Aorta (tissue), 5 donors: ENCODE data around the gene ZNF593OS. TPM values are rescaled to one million over a fixed set of nuclear protein-coding genes. Genes with fewer than 3 reads are reported as not detected.

Experiments
- ATAC-seq: fragments of 200-7000 bp; cut with Tn5 transposase; one replicate; pipeline ENCODE4 v1.9.1; 2022; ENCODE audit warnings: moderate library complexity; ENCODE audit not compliant: low FRiP score
- DNase-seq, 2 donors: peaks; one replicate each; pipeline ENCODE4 v3.0.0-alpha.2; 2020
- H3K27ac ChIP-seq, 2 donors: one replicate each; pipeline ENCODE4 v1.5.1; 2013; ENCODE audit warnings: low read length in 2 of 2, mild to moderate bottlenecking in 2 of 2, moderate library complexity in 2 of 2, control low read depth in 1 of 2, inconsistent platforms in 1 of 2, low read depth in 1 of 2
- H3K27me3 ChIP-seq, 2 donors: one replicate each; pipeline ENCODE4 v1.6.1; 2013; ENCODE audit warnings: control low read depth in 1 of 2, low read length in 1 of 2, mild to moderate bottlenecking in 1 of 2, moderate library complexity in 1 of 2; ENCODE audit not compliant: insufficient read depth in 2 of 2, control insufficient read depth in 1 of 2
- H3K36me3 ChIP-seq, 2 donors: one replicate each; pipeline ENCODE4 v1.6.1; 2013; ENCODE audit warnings: control low read depth in 1 of 2, low read length in 1 of 2, mild to moderate bottlenecking in 1 of 2; ENCODE audit not compliant: insufficient read depth in 2 of 2, control insufficient read depth in 1 of 2
- H3K4me1 ChIP-seq, 2 donors: one replicate each; pipeline ENCODE4 v1.6.1; 2013; ENCODE audit warnings: low read length in 2 of 2, control low read depth in 1 of 2, mild to moderate bottlenecking in 1 of 2, moderate library complexity in 1 of 2; ENCODE audit not compliant: insufficient read depth in 2 of 2, control insufficient read depth in 1 of 2
- H3K4me3 ChIP-seq, 2 donors: one replicate each; pipeline ENCODE4 v1.5.1; 2013; ENCODE audit warnings: low read length in 2 of 2, control low read depth in 1 of 2, mild to moderate bottlenecking in 1 of 2
- H3K9me3 ChIP-seq: one replicate; pipeline ENCODE4 v1.6.1; 2013; ENCODE audit warnings: mild to moderate bottlenecking, low read length; ENCODE audit not compliant: control insufficient read depth
- WGBS, 2 donors: extraction: QIAGEN DNeasy Blood & Tissue Kit; methylation state at CpG; one replicate each; pipeline ENCODE4 v1.1.7; 2013; 5-methylcytosine and 5-hydroxymethylcytosine counted together
- intact Hi-C, 2 donors: fragments of 100-400 bp; cut with DNase I; formaldehyde crosslinking; loops; one replicate each; pipeline versions ENCODE4 v1.14.2 to v1.15.0; 2022
- polyA plus RNA-seq, 2 donors: library from polyadenylated mRNA; stranded (reverse); fragments of 200-250 nt; gene quantifications; one replicate each; pipeline ENCODE4 v1.2.3, GENCODE V29; 2013
- total RNA-seq, 2 donors: library from RNA; stranded (reverse); fragmentation: NEBNext Ultra II Directional; extraction: Animal tissue kit (Norgen Biotek cat#: 25700); gene quantifications; one replicate each; pipeline ENCODE4 v1.2.1, GENCODE V29; 2021
- donor health status: healthy with polysubstance abuse.
- donor health status: Bipolar disorder and iron deficiency.
- donor health status: DM: no; HTN: no; CAD: no.
- donor health status: DM: no; HTN: no; CAD: no.
- donor health status: DM: yes; HTN: yes; CAD: no.

The ZNF593OS gene
- total and polyA plus RNA-seq, 4 donors = 0.20 TPM; not detected in 3

- intact Hi-C loops = no loop called here
- ATAC-seq = no peak
- Histone ChIP-seq H3K9me3 (no peaks in the 10 kb centered on the region), H3K27me3 (no peaks in the 10 kb centered on the region), H3K4me1 (no peaks in the 10 kb centered on the region), H3K27ac (no peak overlapping the region), H3K4me3 (no peak overlapping the region), H3K36me3 (no peaks in the 10 kb centered on the region)
- no peak for DNase-seq
- WGBS, 2 donors = 40 to 57% methylated on average over 3 of the region's 3 CpGs
Measured at GRCh38 chr1:26138974-26139558, 32.6 kb downstream of the ZNF593OS start.

DNA sequence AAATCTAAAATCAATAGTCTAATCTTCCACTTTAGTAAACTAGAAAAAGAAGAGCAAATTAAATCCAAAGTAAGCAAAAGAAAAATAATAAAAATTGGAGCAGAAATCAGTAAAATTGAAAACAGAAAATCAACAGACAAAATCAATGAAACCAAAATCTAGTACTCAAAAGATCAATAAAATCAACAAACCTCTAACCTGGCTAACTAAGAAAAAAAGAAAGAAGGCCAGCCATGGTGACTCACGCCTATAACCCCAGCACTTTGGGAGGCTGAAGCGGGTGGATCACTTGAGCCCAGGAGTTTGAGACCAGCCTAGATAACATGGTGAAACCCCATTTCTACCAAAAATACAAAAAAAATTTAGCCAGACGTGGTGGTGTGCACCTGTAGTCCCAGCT is 37.2 kb downstream of the ZNF593OS start:
- Histone ChIP-seq H3K9me3 (no peaks in the 10 kb centered on the region), H3K4me1 (no peaks in the 10 kb centered on the region), H3K27me3 (no peaks in the 10 kb centered on the region), H3K36me3 (no peaks in the 10 kb centered on the region), H3K27ac (no peak overlapping the region), H3K4me3 (no peak overlapping the region)
- 92 to 94% methylated on average over 3 of the region's 3 CpGs for WGBS, 2 donors
- no peak for ATAC-seq
- intact Hi-C loops = no loop called here
- no peak for DNase-seq

GRCh38 chr1:26132834-26133167 is 38.8 kb downstream of the ZNF593OS start:
- WGBS, 2 donors = 93 to 98% methylated on average over 2 of the region's 2 CpGs
- H3K27ac ChIP-seq = no peak overlapping the region
- intact Hi-C loops = no loop called here
- H3K4me1 ChIP-seq = no peaks in the 10 kb centered on the region
- no peaks in the 10 kb centered on the region for H3K27me3 ChIP-seq
- ATAC-seq (no peak), DNase-seq (no peak)
- H3K9me3 ChIP-seq = no peaks in the 10 kb centered on the region
- no peaks in the 10 kb centered on the region for H3K36me3 ChIP-seq
- H3K4me3 ChIP-seq = no peak overlapping the region

DNA sequence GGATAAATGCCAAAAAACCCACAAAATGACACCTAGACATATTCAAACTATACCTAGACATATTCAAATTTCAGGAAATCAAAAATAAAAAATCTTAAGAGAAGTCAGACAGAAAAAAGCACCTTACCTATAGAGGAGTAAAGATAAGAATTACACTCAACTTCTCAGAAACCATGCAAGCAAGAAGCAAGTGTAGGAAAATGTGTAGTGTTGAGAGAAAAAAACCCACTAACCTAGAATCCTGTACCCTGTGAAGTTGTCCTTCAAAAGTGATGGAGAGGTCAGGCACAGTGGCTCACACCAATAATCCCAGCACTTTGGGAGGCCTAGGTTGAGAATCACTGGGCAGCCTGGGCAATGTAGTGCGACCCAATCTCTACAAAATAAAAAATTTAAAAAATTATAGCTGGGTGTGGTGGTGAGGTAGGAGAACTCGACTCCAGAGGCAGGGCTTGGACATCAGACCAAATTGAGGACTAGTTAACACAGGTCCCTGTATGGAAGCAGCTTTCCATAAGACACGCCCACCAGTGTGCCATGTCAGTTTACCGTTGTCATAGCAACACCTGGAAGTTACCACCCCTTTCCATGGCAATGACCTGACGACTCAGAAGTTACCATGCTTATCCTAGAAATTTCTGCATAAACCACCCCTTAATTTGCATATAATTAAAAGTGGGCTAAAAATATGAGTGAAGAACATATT is 39.4 kb downstream of the ZNF593OS start:
- no peak overlapping the region for H3K4me3 ChIP-seq
- no peak for DNase-seq
- intact Hi-C loops = no loop called here
- no peaks in the 10 kb centered on the region for H3K27me3 ChIP-seq
- ATAC-seq = no peak
- WGBS, 2 donors = 80 to 82% methylated on average over 5 of the region's 5 CpGs
- H3K36me3 ChIP-seq = no peaks in the 10 kb centered on the region
- H3K27ac ChIP-seq = no peak overlapping the region
- H3K4me1 ChIP-seq = no peaks in the 10 kb centered on the region
- no peaks in the 10 kb centered on the region for H3K9me3 ChIP-seq

DNA sequence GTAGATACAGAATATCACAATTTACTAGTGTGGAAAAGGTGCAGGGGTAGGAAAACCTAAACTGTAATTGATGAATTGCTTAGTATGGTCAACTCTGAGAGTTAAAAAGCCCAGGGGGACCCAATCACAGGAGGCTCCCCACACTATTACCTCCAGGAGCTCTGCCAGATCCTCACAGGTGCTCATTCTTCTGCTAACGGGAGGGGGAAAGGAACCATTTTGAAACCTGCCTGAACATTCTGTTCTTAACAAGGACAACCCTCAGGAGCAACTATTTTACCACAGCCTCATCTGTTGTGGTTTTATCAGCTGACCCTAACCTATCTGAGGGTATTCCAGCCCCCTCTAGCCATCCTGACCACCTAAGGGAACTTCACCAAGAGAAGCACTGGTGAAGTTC is 40.9 kb downstream of the ZNF593OS start:
- WGBS, 2 donors = 45 to 73% methylated on average over 1 of the region's 1 CpG
- H3K27ac ChIP-seq = no peak overlapping the region
- ATAC-seq = no peak
- H3K4me1 ChIP-seq = no peaks in the 10 kb centered on the region
- no peaks in the 10 kb centered on the region for H3K27me3 ChIP-seq
- H3K36me3 ChIP-seq = no peaks in the 10 kb centered on the region
- H3K4me3 ChIP-seq = no peak overlapping the region
- no peaks in the 10 kb centered on the region for H3K9me3 ChIP-seq
- intact Hi-C loops = no loop called here
- DNase-seq = no peak

- Histone ChIP-seq H3K27ac (no peak overlapping the region), H3K9me3 (no peaks in the 10 kb centered on the region), H3K4me3 (no peak overlapping the region), H3K4me1 (no peaks in the 10 kb centered on the region), H3K27me3 (no peaks in the 10 kb centered on the region), H3K36me3 (no peaks in the 10 kb centered on the region)
- intact Hi-C loops = no loop called here
- no peak for DNase-seq
- WGBS, 2 donors = 91 to 99% methylated on average over 4 of the region's 4 CpGs
- ATAC-seq = no peak
Measured at GRCh38 chr1:26129778-26130177, 41.9 kb downstream of the ZNF593OS start.

GRCh38 chr1:26127235-26128163 is 44.1 kb downstream of the ZNF593OS start:
- intact Hi-C loops = no loop called here
- no peak overlapping the region for H3K27ac ChIP-seq
- ATAC-seq (no peak), DNase-seq (no peak)
- H3K27me3 ChIP-seq = no peaks in the 10 kb centered on the region
- 62 to 64% methylated on average over 13 of the region's 13 CpGs for WGBS, 2 donors
- H3K4me1 ChIP-seq = no peaks in the 10 kb centered on the region
- H3K9me3 ChIP-seq = no peaks in the 10 kb centered on the region
- no peaks in the 10 kb centered on the region for H3K36me3 ChIP-seq
- H3K4me3 ChIP-seq = no peak overlapping the region

DNA sequence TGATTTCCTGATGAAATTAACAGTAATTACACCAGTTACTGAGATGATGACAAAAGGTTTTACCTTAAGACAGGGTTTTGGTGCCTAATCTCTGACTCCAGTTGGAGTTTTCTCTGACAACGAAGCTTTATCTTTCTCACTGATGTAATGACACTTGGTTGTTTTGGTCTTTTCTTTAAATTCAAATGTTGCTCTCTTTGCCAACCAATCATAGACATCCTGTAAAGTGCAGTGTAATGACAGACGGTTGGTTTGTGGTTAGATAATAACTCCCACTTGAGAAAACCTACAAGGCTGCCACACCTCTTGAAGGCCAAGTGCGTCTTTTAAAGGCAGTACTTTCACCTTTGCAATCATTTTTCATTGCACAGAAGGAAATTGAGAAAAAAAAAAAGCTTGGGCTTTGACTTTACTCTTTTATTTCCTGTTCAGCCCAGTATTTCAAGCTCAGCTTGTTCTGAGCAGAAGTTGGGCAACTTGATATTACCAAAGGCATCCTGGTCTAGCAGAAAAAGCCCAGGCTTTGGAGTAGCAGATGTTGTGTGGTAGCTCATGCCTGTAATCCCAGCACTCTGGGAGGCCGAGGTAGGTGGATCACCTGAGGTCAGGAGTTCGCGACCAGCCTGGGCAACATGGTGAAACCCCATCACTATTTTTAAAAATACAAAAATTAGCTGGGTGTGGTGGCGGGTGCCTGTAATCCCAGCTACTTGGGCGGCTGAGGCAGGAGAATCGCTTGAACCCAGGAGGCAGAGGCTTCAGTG is 45.1 kb downstream of the ZNF593OS start:
- no peaks in the 10 kb centered on the region for H3K36me3 ChIP-seq
- H3K4me1 ChIP-seq = no peaks in the 10 kb centered on the region
- H3K4me3 ChIP-seq = no peak overlapping the region
- H3K27ac ChIP-seq = no peak overlapping the region
- WGBS, 2 donors = 85 to 90% methylated on average over 9 of the region's 9 CpGs
- ATAC-seq (no peak), DNase-seq (no peak)
- H3K9me3 ChIP-seq = no peaks in the 10 kb centered on the region
- intact Hi-C loops = no loop called here
- no peaks in the 10 kb centered on the region for H3K27me3 ChIP-seq
